Ovary (tissue), 3 donors: ENCODE measurements around the gene GPR78.

Experiments
- EP300 ChIP-seq: sonication (generic); formaldehyde crosslinking; IDR thresholded peaks from one replicate; pipeline ENCODE4 v1.6.1; 2017; ENCODE audit warnings: antibody characterized with exemption
- POLR2A ChIP-seq: fragments of 450-650 bp; IDR thresholded peaks from one replicate; pipeline ENCODE4 v1.6.1; 2017; ENCODE audit warnings: antibody characterized with exemption, mild to moderate bottlenecking, moderate library complexity
- TF ChIP-seq, protein P1 (sequence below), 3 donors: fragments of 450-650 bp in 2 of 3; fragments of 200-600 bp in 1 of 3; IDR thresholded peaks; one replicate each; pipeline versions ENCODE4 v1.5.1 to v1.8.0; 2016 to 2022; ENCODE audit warnings: antibody characterized with exemption in 3 of 3, mild to moderate bottlenecking in 1 of 3
- donor health status: DM: no; HTN: no; CAD: no.

DNA sequence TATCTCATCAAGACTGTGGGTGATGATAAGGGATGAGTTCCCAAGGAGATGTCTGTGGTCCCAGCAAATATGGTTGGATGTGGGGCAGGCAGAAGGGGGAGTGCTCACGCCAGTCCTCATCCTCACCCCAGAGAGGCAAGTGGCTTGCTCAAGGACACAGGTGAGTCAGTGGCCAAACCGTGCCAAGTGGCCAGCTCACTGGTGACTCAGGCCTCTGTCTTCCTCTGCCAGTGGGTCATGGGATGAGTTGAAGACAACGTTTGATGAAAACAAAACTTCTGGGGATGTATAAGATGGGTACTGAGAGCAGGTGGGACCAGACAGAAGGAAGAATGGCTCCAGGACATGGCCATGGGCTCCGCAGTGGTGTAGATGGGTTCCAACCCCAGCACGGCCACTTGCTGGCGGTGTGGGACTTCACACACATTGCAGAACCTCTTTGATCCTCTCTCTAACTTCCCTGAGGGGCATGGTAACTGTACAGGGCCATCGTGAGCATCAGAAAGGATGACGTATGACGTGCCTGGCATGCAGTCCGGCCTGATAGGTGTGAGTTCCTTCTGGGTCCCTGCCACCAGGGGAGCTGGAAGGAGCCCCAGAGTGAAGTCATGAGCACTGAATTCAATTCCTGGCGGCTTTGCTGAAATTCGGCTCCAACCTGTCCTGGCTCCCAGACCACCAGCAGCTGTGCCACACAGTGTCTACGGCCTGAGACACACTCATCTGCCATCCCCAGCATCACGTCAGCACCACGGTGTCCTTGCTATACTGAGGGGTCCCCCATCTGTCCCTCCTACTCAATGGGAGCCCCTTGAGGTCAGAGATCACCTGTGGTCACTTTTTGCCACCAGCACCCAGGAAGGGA is 41.3 kb upstream of the GPR78 start:
- TF ChIP-seq, protein P1, sequence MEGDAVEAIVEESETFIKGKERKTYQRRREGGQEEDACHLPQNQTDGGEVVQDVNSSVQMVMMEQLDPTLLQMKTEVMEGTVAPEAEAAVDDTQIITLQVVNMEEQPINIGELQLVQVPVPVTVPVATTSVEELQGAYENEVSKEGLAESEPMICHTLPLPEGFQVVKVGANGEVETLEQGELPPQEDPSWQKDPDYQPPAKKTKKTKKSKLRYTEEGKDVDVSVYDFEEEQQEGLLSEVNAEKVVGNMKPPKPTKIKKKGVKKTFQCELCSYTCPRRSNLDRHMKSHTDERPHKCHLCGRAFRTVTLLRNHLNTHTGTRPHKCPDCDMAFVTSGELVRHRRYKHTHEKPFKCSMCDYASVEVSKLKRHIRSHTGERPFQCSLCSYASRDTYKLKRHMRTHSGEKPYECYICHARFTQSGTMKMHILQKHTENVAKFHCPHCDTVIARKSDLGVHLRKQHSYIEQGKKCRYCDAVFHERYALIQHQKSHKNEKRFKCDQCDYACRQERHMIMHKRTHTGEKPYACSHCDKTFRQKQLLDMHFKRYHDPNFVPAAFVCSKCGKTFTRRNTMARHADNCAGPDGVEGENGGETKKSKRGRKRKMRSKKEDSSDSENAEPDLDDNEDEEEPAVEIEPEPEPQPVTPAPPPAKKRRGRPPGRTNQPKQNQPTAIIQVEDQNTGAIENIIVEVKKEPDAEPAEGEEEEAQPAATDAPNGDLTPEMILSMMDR (IDR thresholded peaks at IDR 0.05): no peak
- no peak for TF ChIP-seq POLR2A
- TF ChIP-seq EP300: no peak
